Progenitor cell of endocrine pancreas (in vitro differentiated cells): ENCODE measurements around the gene NEK7. TPM values are rescaled to one million over a fixed set of nuclear protein-coding genes. Genes with fewer than 3 reads are reported as not detected.

Experiments
- DNase-seq: peaks from one replicate; pipeline ENCODE4 v3.0.0; 2021; ENCODE audit warnings: low spot score; ENCODE audit not compliant: unreplicated experiment
- H3K27ac Mint-ChIP-seq: 2 replicates; pipeline ENCODE4 v1.8.0; 2021; ENCODE audit warnings: mild to moderate bottlenecking, moderate library complexity, mixed read lengths
- H3K27me3 Mint-ChIP-seq: 2 replicates; pipeline ENCODE4 v1.8.0; 2021; ENCODE audit warnings: mixed read lengths
- H3K36me3 Mint-ChIP-seq: 2 replicates; pipeline ENCODE4 v1.8.0; 2022; ENCODE audit warnings: mixed read lengths; ENCODE audit not compliant: insufficient read depth
- H3K4me1 Mint-ChIP-seq: 2 replicates; pipeline ENCODE4 v1.8.0; 2021; ENCODE audit warnings: low read depth, mixed read lengths
- H3K4me3 Mint-ChIP-seq: 2 replicates; pipeline ENCODE4 v1.8.0; 2021; ENCODE audit warnings: low read depth, mild to moderate bottlenecking, moderate library complexity, mixed read lengths
- H3K9me3 Mint-ChIP-seq: 2 replicates; pipeline ENCODE4 v1.8.0; 2021; ENCODE audit warnings: low read depth, mixed read lengths
- total RNA-seq: library from RNA; stranded (reverse); gene quantifications from 2 replicates; pipeline ENCODE4 v1.2.1, GENCODE V29; 2021
- TF ChIP-seq, protein P1 (sequence below): fragments of 200-600 bp; sonication (generic); IDR thresholded peaks from one replicate; pipeline ENCODE4 v1.5.0; 2021; ENCODE audit warnings: antibody characterized with exemption, mild to moderate bottlenecking; ENCODE audit not compliant: unreplicated experiment

The NEK7 gene
- total RNA-seq, 1 donor from 2014 or later, result 25.9 TPM

- Mint-ChIP-seq H3K27me3 (no peaks in the 10 kb centered on the region), H3K27ac (no peak overlapping the region), H3K9me3 (peaks cover 3% of the 10 kb centered on the region), H3K36me3 (peaks cover 3% of the 10 kb centered on the region), H3K4me3 (no peak overlapping the region), H3K4me1 (no peaks in the 10 kb centered on the region)
- TF ChIP-seq, protein P1, sequence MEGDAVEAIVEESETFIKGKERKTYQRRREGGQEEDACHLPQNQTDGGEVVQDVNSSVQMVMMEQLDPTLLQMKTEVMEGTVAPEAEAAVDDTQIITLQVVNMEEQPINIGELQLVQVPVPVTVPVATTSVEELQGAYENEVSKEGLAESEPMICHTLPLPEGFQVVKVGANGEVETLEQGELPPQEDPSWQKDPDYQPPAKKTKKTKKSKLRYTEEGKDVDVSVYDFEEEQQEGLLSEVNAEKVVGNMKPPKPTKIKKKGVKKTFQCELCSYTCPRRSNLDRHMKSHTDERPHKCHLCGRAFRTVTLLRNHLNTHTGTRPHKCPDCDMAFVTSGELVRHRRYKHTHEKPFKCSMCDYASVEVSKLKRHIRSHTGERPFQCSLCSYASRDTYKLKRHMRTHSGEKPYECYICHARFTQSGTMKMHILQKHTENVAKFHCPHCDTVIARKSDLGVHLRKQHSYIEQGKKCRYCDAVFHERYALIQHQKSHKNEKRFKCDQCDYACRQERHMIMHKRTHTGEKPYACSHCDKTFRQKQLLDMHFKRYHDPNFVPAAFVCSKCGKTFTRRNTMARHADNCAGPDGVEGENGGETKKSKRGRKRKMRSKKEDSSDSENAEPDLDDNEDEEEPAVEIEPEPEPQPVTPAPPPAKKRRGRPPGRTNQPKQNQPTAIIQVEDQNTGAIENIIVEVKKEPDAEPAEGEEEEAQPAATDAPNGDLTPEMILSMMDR, result no peak
- DNase-seq, result no peak
These were observed 164.0 kb downstream of the NEK7 start for GRCh38 chr1:198320759-198321158.

- Mint-ChIP-seq H3K27ac (no peak overlapping the region), H3K4me3 (no peak overlapping the region), H3K4me1 (no peaks in the 10 kb centered on the region), H3K9me3 (peaks cover 3% of the 10 kb centered on the region), H3K36me3 (no peaks in the 10 kb centered on the region), H3K27me3 (no peaks in the 10 kb centered on the region)
- DNase-seq, result no peak
- TF ChIP-seq, protein P1, result no peak
These were observed 169.4 kb downstream of the NEK7 start for GRCh38 chr1:198326232-198326631.

DNA sequence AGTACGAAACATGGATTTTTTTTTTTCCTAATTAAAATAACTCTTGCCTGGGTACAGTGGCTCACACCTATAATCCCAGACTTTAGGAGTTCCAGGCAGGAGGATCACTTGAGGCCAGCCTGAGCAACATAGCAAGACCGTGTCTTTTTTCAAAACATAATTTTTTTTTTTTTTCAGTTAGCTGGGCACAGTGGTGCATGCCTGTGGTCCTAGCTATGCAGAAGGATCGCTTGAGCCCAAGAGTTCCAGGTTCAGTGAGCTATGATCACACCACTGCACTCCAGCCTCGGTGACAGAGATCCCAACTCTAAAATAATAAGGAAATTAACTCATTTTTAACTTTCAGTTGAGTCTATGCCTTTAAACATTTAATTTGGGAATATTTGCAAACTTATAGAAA is 170.1 kb downstream of the NEK7 start:
- Mint-ChIP-seq H3K27me3 (no peaks in the 10 kb centered on the region), H3K9me3 (peaks cover 3% of the 10 kb centered on the region), H3K4me1 (no peaks in the 10 kb centered on the region), H3K4me3 (no peak overlapping the region), H3K36me3 (no peaks in the 10 kb centered on the region), H3K27ac (no peak overlapping the region)
- no peak for DNase-seq
- TF ChIP-seq, protein P1, result no peak

- peaks cover 3% of the 10 kb centered on the region for H3K9me3 Mint-ChIP-seq
- no peaks in the 10 kb centered on the region for H3K27me3 Mint-ChIP-seq
- H3K4me3 Mint-ChIP-seq, result no peak overlapping the region
- peaks cover 2% of the 10 kb centered on the region for H3K4me1 Mint-ChIP-seq
- TF ChIP-seq, protein P1, result no peak
- H3K36me3 Mint-ChIP-seq, result no peaks in the 10 kb centered on the region
- no peak for DNase-seq
- H3K27ac Mint-ChIP-seq, result no peak overlapping the region
These were observed 171.7 kb downstream of the NEK7 start for GRCh38 chr1:198328458-198329032.

DNA sequence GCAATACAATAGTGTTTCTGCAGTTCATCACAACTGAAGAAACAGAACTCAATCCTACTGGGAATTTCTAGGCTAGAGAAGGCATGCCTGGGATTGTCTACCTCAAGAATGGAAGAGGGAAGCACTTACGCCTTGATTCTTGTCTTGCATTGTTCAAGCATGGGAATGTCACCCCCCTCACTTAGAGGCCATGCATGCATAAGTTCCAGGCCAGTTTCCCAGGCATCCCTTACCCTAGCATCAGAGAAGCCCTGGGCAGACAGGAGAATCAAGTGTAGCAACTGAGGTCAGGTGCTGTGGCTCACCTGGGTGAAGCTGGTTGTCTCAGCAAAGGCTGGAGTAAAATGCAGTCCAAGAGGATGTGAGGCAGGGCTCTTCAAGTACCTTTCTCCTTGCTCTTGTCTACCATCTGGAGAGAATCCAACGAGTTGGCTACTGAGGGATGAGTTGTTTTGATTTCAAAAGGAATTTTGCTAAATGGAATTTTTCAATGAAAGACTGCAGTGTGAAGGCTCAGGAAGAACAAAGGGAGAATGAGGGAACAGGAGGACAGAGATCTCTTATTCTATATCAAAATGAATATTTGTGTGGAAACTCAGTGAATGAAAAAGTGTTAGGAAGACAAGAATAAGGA is 174.3 kb downstream of the NEK7 start:
- Mint-ChIP-seq H3K9me3 (peaks cover 4% of the 10 kb centered on the region), H3K4me1 (peaks cover 2% of the 10 kb centered on the region), H3K27ac (no peak overlapping the region), H3K4me3 (no peak overlapping the region), H3K36me3 (no peaks in the 10 kb centered on the region), H3K27me3 (no peaks in the 10 kb centered on the region)
- TF ChIP-seq, protein P1, result no peak
- DNase-seq, result no peak
